Fibroblast of the aortic adventitia (primary cell): ENCODE data around the gene CDH5. TPM values are rescaled to one million over a fixed set of nuclear protein-coding genes. Genes with fewer than 3 reads are reported as not detected.

Source experiments
- DNase-seq: peaks from one replicate; pipeline ENCODE4 v3.0.0-alpha.2; 2010; ENCODE audit warnings: low read depth
- H3K4me3 ChIP-seq: 2 replicates; pipeline ENCODE4 v1.5.1; 2011; ENCODE audit warnings: low read depth, mild to moderate bottlenecking, control low read depth, low read length, moderate library complexity
- total RNA-seq: library from RNA; depleted of rRNA; stranded (reverse); fragments of >200 nt; gene quantifications from 2 replicates; pipeline ENCODE4 v1.2.3, GENCODE V29; 2012; ENCODE audit warnings: low replicate concordance
- TF ChIP-seq, protein P1 (sequence below): IDR thresholded peaks from 2 replicates; pipeline ENCODE4 v1.5.1; 2011; ENCODE audit warnings: mild to moderate bottlenecking, low read length, control low read depth, inconsistent platforms; ENCODE audit not compliant: insufficient read depth

CDH5 gene
- total RNA-seq, 1 donor: 2.9 TPM

DNA sequence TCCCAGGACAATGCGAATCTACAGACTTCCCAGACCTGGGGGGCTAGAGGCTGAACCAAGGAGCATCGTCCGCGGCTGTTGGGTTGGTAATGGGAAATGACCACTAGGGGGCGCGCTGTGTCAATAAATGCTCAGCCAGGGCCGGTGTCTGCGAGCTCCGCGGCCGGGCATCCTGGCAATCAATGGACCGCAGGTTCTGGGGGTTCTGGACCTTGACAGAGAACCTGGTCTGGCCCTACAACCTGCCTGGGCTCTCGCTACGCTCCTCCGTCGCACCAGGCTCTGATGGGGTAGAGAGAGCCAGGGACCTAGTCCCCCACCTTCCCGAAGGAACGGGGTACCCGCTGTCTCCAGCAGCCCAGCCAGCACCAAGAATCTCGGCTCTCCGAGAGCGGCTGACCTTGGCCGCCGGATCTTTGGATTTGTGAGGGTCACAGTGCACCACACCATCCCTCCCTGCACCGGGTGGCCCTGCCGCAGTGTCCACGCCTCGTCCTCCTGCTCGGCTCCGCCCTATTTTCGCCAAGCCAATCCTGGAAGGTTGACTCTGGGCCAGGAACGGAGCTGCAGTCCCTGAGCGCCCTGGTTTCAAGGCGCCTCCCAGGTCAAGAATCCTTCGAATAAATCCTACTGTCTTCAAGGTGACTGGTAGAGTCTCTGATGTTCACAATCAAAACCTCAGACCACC lies 40.2 kb downstream of the CDH5 start:
- H3K4me3 ChIP-seq: peak overlapping the region; percentile 73
- peak; percentile 70 for DNase-seq
- TF ChIP-seq, protein P1, sequence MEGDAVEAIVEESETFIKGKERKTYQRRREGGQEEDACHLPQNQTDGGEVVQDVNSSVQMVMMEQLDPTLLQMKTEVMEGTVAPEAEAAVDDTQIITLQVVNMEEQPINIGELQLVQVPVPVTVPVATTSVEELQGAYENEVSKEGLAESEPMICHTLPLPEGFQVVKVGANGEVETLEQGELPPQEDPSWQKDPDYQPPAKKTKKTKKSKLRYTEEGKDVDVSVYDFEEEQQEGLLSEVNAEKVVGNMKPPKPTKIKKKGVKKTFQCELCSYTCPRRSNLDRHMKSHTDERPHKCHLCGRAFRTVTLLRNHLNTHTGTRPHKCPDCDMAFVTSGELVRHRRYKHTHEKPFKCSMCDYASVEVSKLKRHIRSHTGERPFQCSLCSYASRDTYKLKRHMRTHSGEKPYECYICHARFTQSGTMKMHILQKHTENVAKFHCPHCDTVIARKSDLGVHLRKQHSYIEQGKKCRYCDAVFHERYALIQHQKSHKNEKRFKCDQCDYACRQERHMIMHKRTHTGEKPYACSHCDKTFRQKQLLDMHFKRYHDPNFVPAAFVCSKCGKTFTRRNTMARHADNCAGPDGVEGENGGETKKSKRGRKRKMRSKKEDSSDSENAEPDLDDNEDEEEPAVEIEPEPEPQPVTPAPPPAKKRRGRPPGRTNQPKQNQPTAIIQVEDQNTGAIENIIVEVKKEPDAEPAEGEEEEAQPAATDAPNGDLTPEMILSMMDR: peak; percentile 74

DNA sequence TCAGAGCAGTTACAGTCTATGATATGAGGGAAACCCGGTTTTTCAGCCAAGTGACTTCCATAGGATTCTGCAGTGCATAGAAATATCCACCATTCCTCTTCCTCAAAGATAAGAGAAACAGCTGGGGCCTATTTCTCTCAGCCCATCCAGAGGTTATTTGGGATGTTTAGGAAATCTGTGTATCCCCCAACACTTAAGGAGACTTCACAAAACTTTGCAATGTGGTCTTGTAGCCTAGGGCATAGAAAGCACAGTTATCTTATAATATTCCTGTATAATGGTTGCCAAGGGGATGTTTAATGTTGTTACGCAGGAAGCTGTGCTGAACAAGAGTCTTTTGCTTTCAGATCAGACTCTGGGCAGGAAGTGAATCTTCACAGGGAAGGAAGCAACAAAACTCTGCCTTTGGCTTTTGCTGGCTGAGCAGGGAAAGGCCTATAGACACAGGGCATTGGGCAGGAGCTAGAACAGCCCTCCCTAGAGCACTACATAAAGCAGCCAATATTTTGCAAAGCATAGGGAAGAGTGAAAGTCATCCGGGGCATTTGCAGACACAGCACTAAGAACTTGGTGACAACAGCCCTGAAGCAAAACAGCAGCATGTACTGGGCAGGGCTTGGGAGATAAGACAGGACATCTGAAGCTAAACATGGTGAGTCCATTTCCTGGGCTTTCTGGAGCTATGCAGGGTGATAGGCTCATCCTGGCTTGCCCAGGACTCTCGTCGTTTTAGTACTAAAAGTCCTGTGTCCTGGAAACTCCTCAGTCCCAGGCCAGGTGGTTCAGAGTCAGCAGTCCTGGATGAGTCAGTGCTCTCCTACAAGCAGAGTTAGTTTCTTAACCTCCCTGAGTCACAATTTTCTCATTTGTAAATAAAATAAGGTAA lies 41.9 kb downstream of the CDH5 start:
- H3K4me3 ChIP-seq: peak overlapping the region; percentile 29
- DNase-seq: peak; percentile 63
- TF ChIP-seq, protein P1: no peak

DNA sequence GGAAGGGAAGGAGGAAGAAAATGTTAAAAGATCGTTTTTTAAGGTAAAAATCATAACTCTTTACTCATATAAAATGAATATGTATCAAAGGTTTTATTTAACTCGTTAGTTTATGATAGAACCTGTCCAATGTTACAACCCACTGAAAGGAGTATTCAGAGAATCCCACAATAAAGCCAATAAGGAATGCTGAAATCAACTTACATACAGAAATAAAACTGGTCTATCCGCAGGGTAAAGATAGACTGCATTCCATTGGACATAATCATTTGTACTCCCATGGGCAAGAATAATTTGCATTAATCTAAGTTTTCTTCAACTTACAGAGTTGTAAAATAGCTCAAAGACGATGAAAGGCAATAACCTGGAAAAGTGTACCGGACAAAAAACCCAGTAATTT lies 42.7 kb downstream of the CDH5 start:
- peak; percentile 72 for DNase-seq
- TF ChIP-seq, protein P1: no peak
- no peak overlapping the region for H3K4me3 ChIP-seq

DNA sequence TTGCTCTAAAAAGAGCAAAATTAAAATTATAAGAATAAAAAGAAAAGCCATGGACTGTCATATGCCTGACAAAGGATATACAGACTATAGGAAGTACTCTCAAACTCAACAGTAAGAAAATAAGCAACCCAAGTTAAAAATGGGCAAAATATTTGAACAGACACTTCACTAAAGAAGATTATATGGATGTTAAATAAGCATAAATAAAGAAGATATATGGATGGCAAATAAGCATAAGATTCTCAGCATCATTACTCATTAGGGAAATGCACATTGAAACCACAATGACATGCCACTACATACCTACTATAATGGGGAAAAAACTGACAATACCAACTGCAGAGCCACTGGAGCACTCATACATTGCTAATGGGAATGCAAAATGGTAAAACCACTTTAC lies 45.7 kb downstream of the CDH5 start:
- TF ChIP-seq, protein P1: no peak
- DNase-seq: no peak
- H3K4me3 ChIP-seq: no peak overlapping the region

DNA sequence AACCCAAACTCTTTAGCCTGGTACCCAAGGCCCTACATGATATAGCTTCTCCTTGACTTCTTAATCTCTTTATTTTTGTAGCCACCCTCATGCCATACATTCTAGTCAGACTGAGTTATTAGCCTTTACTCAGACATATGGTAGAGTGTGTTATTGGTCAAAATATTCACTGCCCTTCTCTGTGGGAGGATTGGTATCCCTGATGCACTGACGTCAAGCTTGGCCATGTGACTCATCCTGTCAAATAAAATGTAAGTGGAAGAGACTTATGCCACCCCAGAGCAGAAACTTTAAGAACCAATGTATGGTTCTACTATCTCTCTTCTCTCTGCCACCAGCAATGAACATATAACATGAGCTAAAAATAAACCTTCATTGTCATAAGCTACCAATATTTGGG lies 48.4 kb downstream of the CDH5 start:
- no peak overlapping the region for H3K4me3 ChIP-seq
- TF ChIP-seq, protein P1: no peak
- DNase-seq: no peak

DNA sequence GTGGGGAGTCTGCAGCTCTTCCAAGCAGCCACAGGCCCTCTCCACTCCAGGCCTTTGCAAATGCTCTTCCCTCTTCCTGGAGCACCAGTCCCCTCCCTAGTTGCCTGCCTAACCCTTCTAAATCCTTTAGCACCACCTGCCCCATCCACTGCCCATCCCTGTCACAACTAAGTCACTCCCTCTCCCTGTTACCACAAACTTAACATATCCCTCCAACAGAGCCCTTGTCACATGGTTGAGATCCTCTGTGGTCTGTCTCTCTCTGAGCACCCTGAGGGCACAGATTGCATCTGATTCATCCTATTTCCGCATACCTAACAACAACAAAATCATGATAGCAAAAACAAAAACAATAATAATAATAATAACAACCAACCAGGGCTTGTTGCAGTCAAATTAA lies 49.6 kb downstream of the CDH5 start:
- TF ChIP-seq, protein P1: no peak
- no peak for DNase-seq
- H3K4me3 ChIP-seq: no peak overlapping the region
